Naive thymus-derived CD4-positive, alpha-beta T cell (primary cell): ENCODE results near the gene ACSS1. TPM values are rescaled to one million over a fixed set of nuclear protein-coding genes. Genes with fewer than 3 reads are reported as not detected.

Experiments
- ATAC-seq: fragments of 150-1000 bp; cut with Tn5 transposase; 2 replicates; pipeline ENCODE4 v1.10.0; 2021; ENCODE audit warnings: mild to moderate bottlenecking, moderate library complexity
- CTCF ChIA-PET: fragments of 350-600 bp; sonication (Branson Sonifier 250); formaldehyde crosslinking; loops from one replicate; lab custom pipeline; 2021; ENCODE audit warnings: antibody characterized with exemption; lab: Charles Lee
- POLR2A ChIA-PET: fragments of 350-600 bp; sonication (Branson Sonifier 250); formaldehyde crosslinking; loops from one replicate; lab custom pipeline; 2021; ENCODE audit warnings: antibody characterized with exemption, inconsistent platforms; lab: Charles Lee
- DNase-seq, 9 donors: peaks; one replicate each; pipeline versions ENCODE4 v3.0.0 to v3.0.0-alpha.2; 2020 to 2022; ENCODE audit warnings: mixed read lengths in 1 of 9
- H3K27ac ChIP-seq: one replicate; pipeline ENCODE4 v1.7.0; 2013; ENCODE audit warnings: mild to moderate bottlenecking, low read depth, low read length, moderate library complexity
- H3K27me3 ChIP-seq, 2 donors: one replicate each; pipeline ENCODE4 v1.7.0; 2013; ENCODE audit warnings: low read length in 2 of 2, mild to moderate bottlenecking in 2 of 2, moderate library complexity in 2 of 2; ENCODE audit not compliant: control insufficient read depth in 2 of 2, insufficient read depth in 2 of 2
- H3K36me3 ChIP-seq, 3 experiments: 1 replicate in 2 of 3; 2 replicates in 1 of 3; pipeline ENCODE4 v1.7.0; 2013; ENCODE audit warnings: low read length in 3 of 3, mild to moderate bottlenecking in 3 of 3, moderate library complexity in 1 of 3; ENCODE audit not compliant: insufficient read depth in 3 of 3, control insufficient read depth in 2 of 3
- H3K4me1 ChIP-seq, 2 donors: one replicate each; pipeline ENCODE4 v1.7.0; 2013; ENCODE audit warnings: low read length in 2 of 2, mild to moderate bottlenecking in 2 of 2, moderate library complexity in 1 of 2; ENCODE audit not compliant: control insufficient read depth in 2 of 2, insufficient read depth in 2 of 2
- H3K4me3 ChIP-seq: 2 replicates; pipeline ENCODE4 v1.7.0; 2013; ENCODE audit warnings: mild to moderate bottlenecking, low read length
- H3K9me3 ChIP-seq, 3 experiments: 1 replicate in 2 of 3; 2 replicates in 1 of 3; pipeline ENCODE4 v1.7.0; 2013; ENCODE audit warnings: low read length in 3 of 3; ENCODE audit not compliant: control insufficient read depth in 2 of 3
- H3K27ac Mint-ChIP-seq, 9 donors: one replicate each; pipeline ENCODE4 v1.8.0; 2020 to 2022; ENCODE audit warnings: mixed read lengths in 9 of 9, mild to moderate bottlenecking in 8 of 9, moderate library complexity in 5 of 9, inconsistent platforms in 2 of 9
- H3K27me3 Mint-ChIP-seq, 5 donors: one replicate each; pipeline ENCODE4 v1.8.0; 2021 to 2022; ENCODE audit warnings: mixed read lengths in 5 of 5, mild to moderate bottlenecking in 1 of 5
- H3K36me3 Mint-ChIP-seq, 5 donors: one replicate each; pipeline ENCODE4 v1.8.0; 2020 to 2022; ENCODE audit warnings: mixed read lengths in 5 of 5, mild to moderate bottlenecking in 3 of 5, inconsistent platforms in 1 of 5
- H3K4me1 Mint-ChIP-seq, 7 donors: one replicate each; pipeline ENCODE4 v1.8.0; 2020 to 2022; ENCODE audit warnings: mixed read lengths in 7 of 7, mild to moderate bottlenecking in 3 of 7, inconsistent platforms in 1 of 7
- H3K4me3 Mint-ChIP-seq, 10 donors: one replicate each; pipeline ENCODE4 v1.8.0; 2020 to 2022; ENCODE audit warnings: mild to moderate bottlenecking in 10 of 10, mixed read lengths in 10 of 10, moderate library complexity in 6 of 10, inconsistent platforms in 2 of 10
- H3K9me3 Mint-ChIP-seq, 11 donors: one replicate each; pipeline ENCODE4 v1.8.0; 2020 to 2022; ENCODE audit warnings: mixed read lengths in 11 of 11, mild to moderate bottlenecking in 4 of 11, inconsistent platforms in 1 of 11, moderate library complexity in 1 of 11
- intact Hi-C, 2 donors: fragments of 100-400 bp; cut with micrococcal nuclease; formaldehyde crosslinking; loops; one replicate each; pipeline ENCODE4 v1.15.1; 2023
- polyA plus RNA-seq, 2 donors: library from polyadenylated mRNA; unstranded; fragments of 300-500 nt; fragmentation: Illumina TruSeq; gene quantifications; one replicate each; pipeline ENCODE4 v1.2.3, GENCODE V29; 2021
- total RNA-seq, 6 experiments: library from RNA in 5 of 6; stranded (reverse) in 5 of 6; gene quantifications; 1 replicate in 5 of 6; 2 replicates in 1 of 6; pipeline ENCODE4 v1.2.3 and lab custom pipeline; 2021 to 2026

The ACSS1 gene
- total and polyA plus RNA-seq, 7 experiments from 2014 or later = 33.1 to 51.7 (median 39.7) TPM

- intact Hi-C loops = no loop called here
Measured at GRCh38 chr20:24961384-24962181, 96.4 kb downstream of the ACSS1 start.

GRCh38 chr20:24960861-24961260 is 97.1 kb downstream of the ACSS1 start:
- POLR2A ChIA-PET = no interaction called here
- DNase-seq = no peak
- peaks cover 0 to 78% of the 10 kb centered on the region in 2 donors for H3K4me1 ChIP-seq
- Mint-ChIP-seq H3K4me1 (peaks cover 0 to 28% (median 0%) of the 10 kb centered on the region in 7 donors), H3K36me3 (peaks cover 8 to 45% (median 25%) of the 10 kb centered on the region in 5 donors), H3K9me3 (no peaks in the 10 kb centered on the region), H3K27me3 (no peaks in the 10 kb centered on the region), H3K4me3 (peak overlapping the region in 1 of 10 donors; percentile 21), H3K27ac (peak overlapping the region in 6 of 9 donors; percentile 12 to 79 (median 52))
- H3K27me3 ChIP-seq = no peaks in the 10 kb centered on the region
- intact Hi-C loops = no loop called here
- ATAC-seq = peak; percentile 75
- H3K9me3 ChIP-seq = no peaks in the 10 kb centered on the region
- no peak overlapping the region for H3K4me3 ChIP-seq
- CTCF ChIA-PET = interaction anchor here (0.6 kb wide), 1 partner anchor 226 kb away, joined by 4 read pairs; no protein-coding TSS in a partner anchor
- H3K27ac ChIP-seq = no peak overlapping the region
- peaks cover 7 to 68% (median 44%) of the 10 kb centered on the region in 3 experiments for H3K36me3 ChIP-seq

More at GRCh38 chr20:24961384-24962181, 96.4 kb downstream of the ACSS1 start:
- POLR2A ChIA-PET = no interaction called here
- Mint-ChIP-seq H3K27ac (peak overlapping the region in 5 of 9 donors; percentile 12 to 79 (median 56)), H3K27me3 (no peaks in the 10 kb centered on the region), H3K36me3 (peaks cover 8 to 51% (median 32%) of the 10 kb centered on the region in 5 donors), H3K4me3 (peak overlapping the region in 1 of 10 donors; percentile 8), H3K9me3 (no peaks in the 10 kb centered on the region), H3K4me1 (peaks cover 0 to 24% (median 0%) of the 10 kb centered on the region in 7 donors)
- Histone ChIP-seq H3K27me3 (no peaks in the 10 kb centered on the region), H3K27ac (no peak overlapping the region), H3K9me3 (no peaks in the 10 kb centered on the region), H3K36me3 (peaks cover 10 to 75% (median 38%) of the 10 kb centered on the region in 3 experiments), H3K4me3 (no peak overlapping the region), H3K4me1 (peaks cover 0 to 75% of the 10 kb centered on the region in 2 donors)
- CTCF ChIA-PET = no interaction called here
- no peak for DNase-seq
- ATAC-seq = peak; percentile 19

- H3K36me3 ChIP-seq = peaks cover 7 to 62% (median 47%) of the 10 kb centered on the region in 3 experiments
- DNase-seq = no peak
- peaks cover 8 to 40% (median 22%) of the 10 kb centered on the region in 5 donors for H3K36me3 Mint-ChIP-seq
- ATAC-seq = peak; percentile 4
- H3K27me3 ChIP-seq = no peaks in the 10 kb centered on the region
- intact Hi-C loops = no loop called here
- H3K9me3 ChIP-seq = no peaks in the 10 kb centered on the region
- H3K27me3 Mint-ChIP-seq = no peaks in the 10 kb centered on the region
- POLR2A ChIA-PET = no interaction called here
- H3K4me1 Mint-ChIP-seq = peaks cover 0 to 28% (median 4%) of the 10 kb centered on the region in 7 donors
- H3K4me3 ChIP-seq = no peak overlapping the region
- H3K27ac ChIP-seq = no peak overlapping the region
- H3K4me3 Mint-ChIP-seq = peak overlapping the region in 1 of 10 donors; percentile 21
- peak overlapping the region in 4 of 9 donors; percentile 25 to 79 (median 62) for H3K27ac Mint-ChIP-seq
- H3K4me1 ChIP-seq = peaks cover under 1 to 81% of the 10 kb centered on the region in 2 donors
- H3K9me3 Mint-ChIP-seq = no peaks in the 10 kb centered on the region
- CTCF ChIA-PET = interaction anchor here (0.6 kb wide), 1 partner anchor 227 kb away, joined by 4 read pairs; no protein-coding TSS in a partner anchor
Measured at GRCh38 chr20:24960302-24960801, 97.6 kb downstream of the ACSS1 start.

- Histone ChIP-seq H3K36me3 (peaks cover 7 to 56% (median 47%) of the 10 kb centered on the region in 3 experiments), H3K27me3 (no peaks in the 10 kb centered on the region), H3K4me3 (no peak overlapping the region), H3K4me1 (peaks cover 6 to 80% of the 10 kb centered on the region in 2 donors), H3K27ac (no peak overlapping the region), H3K9me3 (no peaks in the 10 kb centered on the region)
- H3K27me3 Mint-ChIP-seq = no peaks in the 10 kb centered on the region
- no peaks in the 10 kb centered on the region for H3K9me3 Mint-ChIP-seq
- DNase-seq (no peak), ATAC-seq (peak; percentile 21)
- peaks cover 4 to 31% (median 10%) of the 10 kb centered on the region in 7 donors for H3K4me1 Mint-ChIP-seq
- POLR2A ChIA-PET = no interaction called here
- H3K36me3 Mint-ChIP-seq = peaks cover 8 to 34% (median 20%) of the 10 kb centered on the region in 5 donors
- no peak overlapping the region for H3K4me3 Mint-ChIP-seq
- peak overlapping the region in 1 of 9 donors; percentile 73 for H3K27ac Mint-ChIP-seq
- CTCF ChIA-PET = interaction anchor here (0.6 kb wide), 1 partner anchor 388 kb away, joined by 3 read pairs; no protein-coding TSS in a partner anchor
- intact Hi-C loops = no loop called here
Measured at GRCh38 chr20:24959591-24960301, 98.2 kb downstream of the ACSS1 start.

GRCh38 chr20:24958506-24959385 is 99.2 kb downstream of the ACSS1 start:
- ATAC-seq = no peak
- no peaks in the 10 kb centered on the region for H3K9me3 Mint-ChIP-seq
- no peak overlapping the region for H3K4me3 Mint-ChIP-seq
- intact Hi-C loops = no loop called here
- H3K4me1 Mint-ChIP-seq = peaks cover 4 to 38% (median 12%) of the 10 kb centered on the region in 7 donors
- H3K36me3 Mint-ChIP-seq = peaks cover 8 to 25% (median 13%) of the 10 kb centered on the region in 5 donors
- Histone ChIP-seq H3K4me1 (peaks cover 6 to 80% of the 10 kb centered on the region in 2 donors), H3K27me3 (no peaks in the 10 kb centered on the region), H3K36me3 (peaks cover 7 to 47% (median 46%) of the 10 kb centered on the region in 3 experiments), H3K27ac (no peak overlapping the region), H3K4me3 (no peak overlapping the region), H3K9me3 (no peaks in the 10 kb centered on the region)
- POLR2A ChIA-PET = interaction anchor here (0.6 kb wide), 1 partner anchor 35 kb away, joined by 3 read pairs; no protein-coding TSS in a partner anchor
- no peaks in the 10 kb centered on the region for H3K27me3 Mint-ChIP-seq
- no peak for DNase-seq
- CTCF ChIA-PET = interaction anchor here (0.6 kb wide), 1 partner anchor 389 kb away, joined by 3 read pairs; no protein-coding TSS in a partner anchor
- peak overlapping the region in 2 of 9 donors; percentile 14 to 24 for H3K27ac Mint-ChIP-seq
